Mesendoderm (in vitro differentiated cells): ENCODE data around the gene SORL1-AS1.

Source experiments
- DNase-seq: peaks from one replicate; pipeline ENCODE4 v3.0.0; 2013
- H2AK5ac ChIP-seq: 2 replicates; pipeline ENCODE4 v1.6.1; 2013; ENCODE audit warnings: low read length, inconsistent platforms
- H2BK120ac ChIP-seq: 2 replicates; pipeline ENCODE4 v1.6.1; 2013; ENCODE audit warnings: low read depth, mild to moderate bottlenecking, low read length, moderate library complexity, mixed read lengths
- H2BK15ac ChIP-seq: replicated peaks from 2 replicates; pipeline ENCODE4 v1.6.1; 2013; ENCODE audit warnings: low read depth, mild to moderate bottlenecking, moderate library complexity
- H2BK5ac ChIP-seq: 2 replicates; pipeline ENCODE4 v1.6.1; 2013; ENCODE audit warnings: low read length, inconsistent platforms
- H3K18ac ChIP-seq: 2 replicates; pipeline ENCODE4 v1.6.1; 2013; ENCODE audit warnings: mild to moderate bottlenecking, low read length, mixed read lengths
- H3K23ac ChIP-seq: one replicate; pipeline ENCODE4 v1.6.1; 2013; ENCODE audit warnings: low read length
- H3K27ac ChIP-seq: 2 replicates; pipeline ENCODE4 v1.5.1; 2013; ENCODE audit warnings: low read depth, mild to moderate bottlenecking, inconsistent platforms, low read length, moderate library complexity
- H3K27me3 ChIP-seq: 2 replicates; pipeline ENCODE4 v1.6.1; 2013; ENCODE audit warnings: low read length, control low read depth, mild to moderate bottlenecking, inconsistent platforms; ENCODE audit not compliant: insufficient read depth, poor library complexity
- H3K36me3 ChIP-seq: 2 replicates; pipeline ENCODE4 v1.6.1; 2013; ENCODE audit warnings: low read length, inconsistent platforms; ENCODE audit not compliant: control insufficient read depth, insufficient read depth
- H3K4ac ChIP-seq: one replicate; pipeline ENCODE4 v1.6.1; 2013; ENCODE audit warnings: low read depth, mild to moderate bottlenecking, low read length, moderate library complexity
- H3K4me1 ChIP-seq: 2 replicates; pipeline ENCODE4 v1.6.1; 2013; ENCODE audit warnings: low read depth, low read length, inconsistent platforms; ENCODE audit not compliant: control insufficient read depth
- H3K4me2 ChIP-seq: 2 replicates; pipeline ENCODE4 v1.6.1; 2013; ENCODE audit warnings: low read length
- H3K4me3 ChIP-seq: 2 replicates; pipeline ENCODE4 v1.5.1; 2013; ENCODE audit warnings: mild to moderate bottlenecking, low read length
- H3K56ac ChIP-seq: one replicate; pipeline ENCODE4 v1.6.1; 2013; ENCODE audit warnings: low read length
- H3K79me1 ChIP-seq: 2 replicates; pipeline ENCODE4 v1.6.1; 2013; ENCODE audit warnings: low read length, inconsistent platforms
- H3K79me2 ChIP-seq: 2 replicates; pipeline ENCODE4 v1.6.1; 2013; ENCODE audit warnings: mild to moderate bottlenecking, low read length; ENCODE audit not compliant: control insufficient read depth, insufficient read depth
- H3K9ac ChIP-seq: 2 replicates; pipeline ENCODE4 v1.6.1; 2013; ENCODE audit warnings: low read length, inconsistent platforms
- H4K5ac ChIP-seq: one replicate; pipeline ENCODE4 v1.6.1; 2013; ENCODE audit warnings: low read length
- H4K8ac ChIP-seq: one replicate; pipeline ENCODE4 v1.6.1; 2013; ENCODE audit warnings: low read depth, mild to moderate bottlenecking, control low read depth, low read length, moderate library complexity
- WGBS: extraction: QIAGEN DNeasy Blood & Tissue Kit; methylation state at CpG from one replicate; pipeline ENCODE4 v1.1.7; 2013; ENCODE audit warnings: low lambda C conversion rate, missing lambda C conversion rate; ENCODE audit not compliant: insufficient coverage; ENCODE audit errors: extremely low coverage; 5-methylcytosine and 5-hydroxymethylcytosine counted together

SORL1-AS1 gene

GRCh38 chr11:121443688-121444275, 9.0 kb downstream of the SORL1-AS1 start:
- Histone ChIP-seq H3K36me3 (no peaks in the 10 kb centered on the region), H3K4me1 (no peaks in the 10 kb centered on the region), H4K8ac (no peak overlapping the region), H2BK5ac (no peak overlapping the region), H3K23ac (no peak overlapping the region), H3K27me3 (no peaks in the 10 kb centered on the region), H3K4ac (no peak overlapping the region), H2BK15ac (no peak overlapping the region), H3K56ac (no peak overlapping the region), H3K4me3 (no peak overlapping the region), H3K27ac (no peak overlapping the region), H3K79me2 (no peaks in the 10 kb centered on the region), H3K4me2 (no peak overlapping the region), H3K9ac (no peak overlapping the region), H3K18ac (no peak overlapping the region), H2BK120ac (no peak overlapping the region), H4K5ac (no peak overlapping the region), H2AK5ac (no peak overlapping the region), H3K79me1 (no peaks in the 10 kb centered on the region)
- no peak for DNase-seq
- no CpG with 5 or more reads among the region's 4 CpGs for WGBS

DNA sequence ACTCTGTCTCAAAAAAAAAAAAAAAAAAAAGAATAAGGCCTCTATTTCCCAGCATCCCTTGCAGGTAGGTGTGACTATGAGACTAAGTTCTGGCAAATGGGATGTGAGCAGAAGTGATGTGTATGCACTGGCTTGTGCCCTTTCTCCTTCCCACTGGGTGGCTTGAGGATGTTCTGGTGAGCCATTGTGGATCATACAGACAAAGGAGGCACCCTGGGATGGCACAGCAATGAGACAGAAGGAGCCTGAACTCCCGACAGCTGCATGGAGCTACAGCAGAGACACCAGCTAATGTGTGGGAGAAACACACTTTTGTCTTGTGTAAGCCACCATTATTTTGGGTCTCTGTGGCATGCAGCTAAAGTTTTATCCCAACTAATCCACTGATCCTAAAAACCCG, 11.2 kb downstream of the SORL1-AS1 start:
- DNase-seq: no peak
- H3K4me2 ChIP-seq: no peak overlapping the region

DNA sequence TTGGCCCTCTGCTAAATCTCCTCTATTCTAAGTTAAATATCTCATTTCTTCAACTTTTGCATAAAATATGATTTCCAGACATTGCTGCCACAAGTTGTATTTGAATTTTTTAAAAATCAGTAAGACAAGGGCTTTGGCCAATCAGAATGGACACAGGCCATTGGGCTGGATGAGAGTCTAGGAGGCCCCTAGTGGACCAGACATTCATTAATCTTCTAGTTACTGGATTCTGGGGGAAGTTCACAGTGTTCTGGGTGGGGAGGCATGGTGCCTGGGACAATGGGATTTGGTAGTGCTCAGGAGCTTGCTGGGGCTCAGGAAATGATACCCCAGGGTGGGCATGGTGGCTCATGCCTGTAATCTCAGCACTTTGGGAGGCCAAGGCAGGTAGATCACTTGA, 13.0 kb downstream of the SORL1-AS1 start:
- no peaks in the 10 kb centered on the region for H3K27me3 ChIP-seq
- H4K5ac ChIP-seq: no peak overlapping the region
- no peak overlapping the region for H2AK5ac ChIP-seq
- no peak overlapping the region for H3K4me3 ChIP-seq
- no peak overlapping the region for H3K9ac ChIP-seq
- no peak overlapping the region for H3K4ac ChIP-seq
- H3K4me1 ChIP-seq: peaks cover 5% of the 10 kb centered on the region
- no peak overlapping the region for H3K27ac ChIP-seq
- no peaks in the 10 kb centered on the region for H3K79me2 ChIP-seq
- H3K4me2 ChIP-seq: no peak overlapping the region
- H2BK15ac ChIP-seq: no peak overlapping the region
- no peak for DNase-seq
- H3K18ac ChIP-seq: no peak overlapping the region
- no peak overlapping the region for H2BK120ac ChIP-seq
- H3K79me1 ChIP-seq: no peaks in the 10 kb centered on the region
- no peak overlapping the region for H4K8ac ChIP-seq
- H2BK5ac ChIP-seq: no peak overlapping the region
- H3K23ac ChIP-seq: no peak overlapping the region
- H3K56ac ChIP-seq: no peak overlapping the region
- H3K36me3 ChIP-seq: no peaks in the 10 kb centered on the region

More for the DNA sequence above, 11.2 kb downstream of the SORL1-AS1 start:
- H2BK120ac ChIP-seq: no peak overlapping the region
- H3K56ac ChIP-seq: no peak overlapping the region
- H2BK5ac ChIP-seq: no peak overlapping the region
- no peaks in the 10 kb centered on the region for H3K36me3 ChIP-seq
- no peak overlapping the region for H4K5ac ChIP-seq
- H3K27ac ChIP-seq: no peak overlapping the region
- WGBS: no CpG with 5 or more reads among the region's 2 CpGs
- no peak overlapping the region for H2AK5ac ChIP-seq
- no peak overlapping the region for H4K8ac ChIP-seq
- H3K23ac ChIP-seq: no peak overlapping the region
- no peaks in the 10 kb centered on the region for H3K27me3 ChIP-seq
- no peaks in the 10 kb centered on the region for H3K4me1 ChIP-seq
- no peaks in the 10 kb centered on the region for H3K79me1 ChIP-seq
- no peak overlapping the region for H3K18ac ChIP-seq
- no peaks in the 10 kb centered on the region for H3K79me2 ChIP-seq
- H3K4ac ChIP-seq: no peak overlapping the region
- H3K9ac ChIP-seq: no peak overlapping the region
- H2BK15ac ChIP-seq: no peak overlapping the region
- no peak overlapping the region for H3K4me3 ChIP-seq

DNA sequence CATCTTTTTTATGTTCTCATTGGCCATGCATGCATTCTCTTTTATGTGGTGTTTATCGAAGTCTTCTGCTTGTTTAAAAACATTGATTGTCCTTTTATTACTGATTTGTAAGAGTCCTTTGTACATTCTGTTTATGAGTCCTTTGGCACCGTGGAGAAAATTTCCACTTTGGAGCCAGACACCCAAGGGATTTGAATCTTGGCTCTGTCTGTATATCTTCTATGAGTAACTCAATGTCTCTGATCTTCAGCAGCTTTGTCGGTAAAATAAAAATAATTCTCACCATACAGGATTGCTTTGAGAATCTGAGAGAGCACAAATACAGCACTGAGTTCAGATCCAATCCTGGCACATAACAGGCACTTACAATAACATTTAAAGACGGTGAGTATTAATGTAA, 13.4 kb downstream of the SORL1-AS1 start:
- H3K79me2 ChIP-seq: no peaks in the 10 kb centered on the region
- no peaks in the 10 kb centered on the region for H3K36me3 ChIP-seq
- H2AK5ac ChIP-seq: no peak overlapping the region
- peaks cover 5% of the 10 kb centered on the region for H3K4me1 ChIP-seq
- H4K5ac ChIP-seq: no peak overlapping the region
- no peak for DNase-seq
- no peak overlapping the region for H3K4me2 ChIP-seq
- no peak overlapping the region for H3K27ac ChIP-seq
- no peak overlapping the region for H3K9ac ChIP-seq
- H3K27me3 ChIP-seq: no peaks in the 10 kb centered on the region
- no peak overlapping the region for H3K23ac ChIP-seq
- H3K79me1 ChIP-seq: no peaks in the 10 kb centered on the region
- no CpG with 5 or more reads among the region's 4 CpGs for WGBS
- H4K8ac ChIP-seq: no peak overlapping the region
- no peak overlapping the region for H2BK5ac ChIP-seq
- no peak overlapping the region for H3K18ac ChIP-seq
- H3K56ac ChIP-seq: no peak overlapping the region
- no peak overlapping the region for H2BK15ac ChIP-seq
- H3K4me3 ChIP-seq: no peak overlapping the region
- H2BK120ac ChIP-seq: no peak overlapping the region
- no peak overlapping the region for H3K4ac ChIP-seq

GRCh38 chr11:121437686-121438078, 15.1 kb downstream of the SORL1-AS1 start:
- Histone ChIP-seq H2AK5ac (no peak overlapping the region), H3K4me3 (no peak overlapping the region), H2BK15ac (no peak overlapping the region), H3K27ac (no peak overlapping the region), H3K9ac (no peak overlapping the region), H3K23ac (no peak overlapping the region), H2BK120ac (no peak overlapping the region), H3K18ac (no peak overlapping the region), H4K8ac (no peak overlapping the region), H4K5ac (no peak overlapping the region), H3K79me2 (no peaks in the 10 kb centered on the region), H3K79me1 (no peaks in the 10 kb centered on the region), H3K36me3 (no peaks in the 10 kb centered on the region), H3K4me2 (no peak overlapping the region), H2BK5ac (no peak overlapping the region), H3K4me1 (peaks cover 5% of the 10 kb centered on the region), H3K27me3 (no peaks in the 10 kb centered on the region), H3K4ac (no peak overlapping the region), H3K56ac (no peak overlapping the region)
- no peak for DNase-seq
- no CpG with 5 or more reads among the region's 4 CpGs for WGBS

DNA sequence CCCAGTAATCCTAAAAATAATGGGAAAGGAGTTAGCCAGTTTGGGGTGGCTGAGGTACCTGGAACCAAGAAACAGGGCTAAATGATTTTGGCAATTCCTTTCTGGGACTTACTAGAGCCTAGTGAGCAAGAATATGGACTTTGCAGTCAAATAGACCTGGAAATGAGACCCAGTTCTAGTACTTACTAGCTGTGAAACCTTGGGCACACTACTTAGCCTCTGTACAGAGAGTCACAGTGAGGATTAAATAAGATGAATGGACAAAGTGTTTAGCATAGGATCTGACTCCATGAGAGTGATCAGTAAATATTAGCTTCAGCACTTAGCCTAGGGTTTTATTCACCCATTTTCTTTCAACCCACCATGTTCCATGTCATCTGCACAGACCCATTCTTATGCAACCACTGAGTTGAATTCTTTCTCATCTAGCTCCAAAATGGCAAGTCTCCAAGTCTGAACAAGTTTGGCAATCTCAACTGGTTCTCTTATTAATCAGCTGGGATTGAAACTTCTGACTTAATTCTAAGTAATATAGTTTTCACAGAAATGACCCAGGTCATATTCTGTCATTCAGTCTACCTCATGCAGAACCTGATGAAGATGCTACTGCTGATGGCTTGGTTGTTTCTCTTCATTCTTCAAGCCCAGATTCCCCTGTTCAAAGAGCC, 15.6 kb downstream of the SORL1-AS1 start:
- Histone ChIP-seq H3K9ac (no peak overlapping the region), H2BK5ac (no peak overlapping the region), H2AK5ac (no peak overlapping the region), H3K79me2 (no peaks in the 10 kb centered on the region), H3K27me3 (no peaks in the 10 kb centered on the region), H4K5ac (no peak overlapping the region), H3K4me1 (peaks cover 5% of the 10 kb centered on the region), H2BK120ac (no peak overlapping the region), H3K36me3 (no peaks in the 10 kb centered on the region), H3K4me3 (no peak overlapping the region), H3K23ac (no peak overlapping the region), H3K18ac (no peak overlapping the region), H3K4me2 (no peak overlapping the region), H2BK15ac (no peak overlapping the region), H4K8ac (no peak overlapping the region), H3K4ac (no peak overlapping the region), H3K79me1 (no peaks in the 10 kb centered on the region), H3K56ac (no peak overlapping the region), H3K27ac (no peak overlapping the region)
- DNase-seq: no peak
